IPS DF 6.9 (cell line): Measurements from ENCODE around the gene SPATA3.
A peak's percentile ranks its signal among the peaks of the same experiment; 100 is the strongest.
"Not testable (repeated sequence)": the region's sequence is repeated elsewhere in the genome, so short reads cannot be mapped to it uniquely, and the experiment has no call there.

Experiments used
- DNase-seq: peaks from one replicate; pipeline ENCODE4 v3.0.0-alpha.2; 2013; ENCODE audit warnings: low read depth, low spot score
- H3K27ac ChIP-seq: one replicate; pipeline ENCODE4 v1.5.1; 2013; ENCODE audit warnings: low read length, control low read depth
- H3K27me3 ChIP-seq: 2 replicates; pipeline ENCODE4 v1.6.1; 2013; ENCODE audit warnings: mild to moderate bottlenecking, low read length; ENCODE audit not compliant: control insufficient read depth, insufficient read depth
- H3K36me3 ChIP-seq: 2 replicates; pipeline ENCODE4 v1.6.1; 2013; ENCODE audit warnings: low read length; ENCODE audit not compliant: control insufficient read depth, insufficient read depth
- H3K4me1 ChIP-seq: 2 replicates; pipeline ENCODE4 v1.6.1; 2013; ENCODE audit warnings: low read length; ENCODE audit not compliant: control insufficient read depth, insufficient read depth
- H3K4me3 ChIP-seq: 2 replicates; pipeline ENCODE4 v1.5.1; 2013; ENCODE audit warnings: mild to moderate bottlenecking, low read length
- H3K9me3 ChIP-seq: 2 replicates; pipeline ENCODE4 v1.6.1; 2013; ENCODE audit warnings: low read length, inconsistent platforms; ENCODE audit not compliant: control insufficient read depth, insufficient read depth
- WGBS: extraction: QIAGEN DNeasy Blood & Tissue Kit; methylation state at CpG from one replicate; pipeline ENCODE4 v1.1.7; 2013; ENCODE audit warnings: mixed read lengths, missing lambda C conversion rate; ENCODE audit not compliant: insufficient read length, insufficient coverage; 5-methylcytosine and 5-hydroxymethylcytosine counted together

SPATA3 gene

DNA sequence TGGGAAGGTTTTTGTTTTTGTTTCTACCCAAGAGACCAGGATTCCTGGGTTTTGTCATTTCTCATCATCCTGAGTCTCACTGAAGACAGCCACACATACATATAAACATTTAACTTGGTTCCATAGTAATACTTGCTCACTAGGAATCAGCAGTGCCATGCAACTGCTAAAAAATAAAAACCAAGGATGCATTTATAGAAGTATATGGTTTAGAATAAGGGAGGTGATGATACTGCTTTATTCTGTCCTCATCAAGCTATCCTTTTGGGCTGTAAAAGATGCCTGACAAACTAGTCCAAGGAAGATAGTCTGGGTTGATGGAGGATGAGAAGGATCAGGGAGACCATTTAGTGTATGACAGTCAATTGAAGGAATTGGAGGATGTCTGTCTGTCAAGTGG is 740 bp downstream of the SPATA3 start:
- no peaks in the 10 kb centered on the region for H3K9me3 ChIP-seq
- H3K27me3 ChIP-seq: no peaks in the 10 kb centered on the region
- H3K4me1 ChIP-seq: no peaks in the 10 kb centered on the region

DNA sequence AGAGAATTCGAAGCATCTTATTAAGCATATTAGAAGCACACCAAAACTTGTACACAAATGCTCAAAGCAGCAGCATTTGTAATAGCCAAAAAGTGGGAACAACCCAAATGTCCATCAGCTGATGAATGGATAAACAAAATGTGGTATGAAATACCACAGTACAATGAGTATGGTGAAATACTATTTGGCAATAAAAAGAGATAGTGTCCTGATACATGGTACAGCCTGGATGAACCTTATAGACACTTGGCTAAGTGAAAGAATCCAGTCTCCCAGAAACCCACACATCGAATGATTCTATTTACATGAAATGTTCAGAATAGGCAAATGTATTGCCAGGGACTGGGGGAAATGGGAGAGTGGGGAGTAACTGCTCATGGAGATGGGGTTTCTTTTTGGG is 3.0 kb downstream of the SPATA3 start:
- Histone ChIP-seq H3K4me3 (no peak overlapping the region), H3K27ac (no peak overlapping the region), H3K4me1 (no peaks in the 10 kb centered on the region), H3K9me3 (no peaks in the 10 kb centered on the region), H3K27me3 (no peaks in the 10 kb centered on the region), H3K36me3 (no peaks in the 10 kb centered on the region)
- no CpG with 5 or more reads among the region's 2 CpGs for WGBS
- no peak for DNase-seq

More for the DNA sequence above, 740 bp downstream of the SPATA3 start:
- Histone ChIP-seq H3K27ac (no peak overlapping the region), H3K4me3 (no peak overlapping the region), H3K36me3 (no peaks in the 10 kb centered on the region)
- DNase-seq: no peak

DNA sequence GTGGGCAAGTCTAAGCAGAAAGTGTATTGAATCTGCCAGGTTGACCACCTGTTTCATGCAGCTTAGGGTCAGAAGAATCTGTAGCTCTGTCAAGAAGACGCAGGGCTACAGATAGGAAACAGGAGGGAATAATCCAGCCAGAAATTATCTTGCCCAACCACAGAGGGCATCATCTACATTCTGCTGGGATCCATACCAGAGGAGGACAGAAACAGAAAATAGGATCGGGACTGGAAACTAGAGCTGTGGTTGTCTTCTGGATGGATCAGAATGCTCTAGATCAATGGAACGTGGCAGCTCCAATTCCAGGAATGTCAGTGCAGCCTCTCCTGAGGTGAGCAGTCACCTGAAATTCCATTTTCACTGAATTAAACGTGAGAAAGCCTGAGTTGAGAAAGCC is 3.6 kb downstream of the SPATA3 start:
- WGBS: no CpG with 5 or more reads among the region's 4 CpGs
- no peak for DNase-seq

DNA sequence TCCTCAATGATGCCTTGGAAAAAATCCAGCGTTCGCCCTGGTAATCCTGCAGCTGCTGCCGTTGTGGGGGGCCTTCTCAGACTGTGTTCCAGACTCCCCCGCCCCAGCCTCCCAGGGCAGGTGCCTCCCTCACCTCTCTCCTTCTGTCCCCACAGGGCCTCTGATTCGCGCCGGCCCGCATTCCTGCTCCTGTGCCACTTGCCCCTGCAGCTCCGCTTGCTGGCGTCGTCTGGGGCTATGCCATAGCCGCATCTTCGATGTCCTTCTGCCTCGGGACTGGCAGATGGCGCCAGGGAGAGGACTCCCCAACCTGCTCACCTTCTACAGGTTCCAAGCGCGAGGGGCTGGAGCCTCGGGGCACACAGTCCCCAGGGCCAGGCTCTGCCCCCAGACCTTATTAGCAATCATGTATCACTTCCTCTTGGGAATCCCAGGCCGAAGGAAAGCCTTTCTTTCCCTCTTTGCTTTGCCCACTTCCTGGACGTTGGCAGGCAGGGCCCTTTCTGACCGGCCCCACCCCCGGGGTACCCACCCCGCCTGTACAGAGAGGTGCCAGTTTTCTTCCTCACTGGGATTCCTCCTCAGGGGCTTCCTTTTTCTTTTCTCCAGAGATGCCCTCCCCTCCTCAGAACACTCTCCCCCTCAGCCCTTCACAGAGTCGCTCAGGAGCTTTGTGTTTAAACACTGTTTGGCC is 4.4 kb downstream of the SPATA3 start:
- H3K27me3 ChIP-seq: no peaks in the 10 kb centered on the region
- H3K27ac ChIP-seq: no peak overlapping the region
- DNase-seq: peak; percentile 31
- H3K36me3 ChIP-seq: no peaks in the 10 kb centered on the region
- H3K4me3 ChIP-seq: no peak overlapping the region
- no peaks in the 10 kb centered on the region for H3K4me1 ChIP-seq
- H3K9me3 ChIP-seq: no peaks in the 10 kb centered on the region
- WGBS: no CpG with 5 or more reads among the region's 24 CpGs

More for the DNA sequence above, 3.6 kb downstream of the SPATA3 start:
- Histone ChIP-seq H3K4me3 (no peak overlapping the region), H3K27me3 (no peaks in the 10 kb centered on the region), H3K4me1 (no peaks in the 10 kb centered on the region), H3K36me3 (no peaks in the 10 kb centered on the region), H3K9me3 (no peaks in the 10 kb centered on the region), H3K27ac (no peak overlapping the region)

DNA sequence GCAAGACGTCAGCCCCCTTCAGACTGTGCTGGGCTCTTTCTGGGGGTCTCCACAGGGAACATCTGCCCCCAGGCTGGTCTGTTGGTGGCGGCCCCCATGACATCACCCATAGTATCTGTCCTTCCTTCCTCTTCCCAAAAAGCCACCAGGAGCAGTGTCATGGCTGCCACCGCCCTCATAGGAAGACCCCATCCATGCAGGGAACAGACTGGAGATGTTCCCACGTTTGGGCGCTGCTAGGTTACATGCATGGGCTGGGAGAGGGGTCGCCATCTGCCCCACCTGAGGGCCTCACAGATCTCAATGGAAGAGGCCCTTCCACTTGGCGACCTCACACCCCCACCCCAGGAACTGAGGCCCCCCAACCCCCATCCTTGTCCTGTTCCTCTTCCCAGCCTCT is 5.1 kb downstream of the SPATA3 start:
- Histone ChIP-seq H3K9me3 (no peaks in the 10 kb centered on the region), H3K36me3 (no peaks in the 10 kb centered on the region), H3K4me3 (no peak overlapping the region), H3K27ac (no peak overlapping the region), H3K4me1 (no peaks in the 10 kb centered on the region), H3K27me3 (no peaks in the 10 kb centered on the region)
- WGBS: no CpG with 5 or more reads among the region's 7 CpGs
- DNase-seq: no peak

DNA sequence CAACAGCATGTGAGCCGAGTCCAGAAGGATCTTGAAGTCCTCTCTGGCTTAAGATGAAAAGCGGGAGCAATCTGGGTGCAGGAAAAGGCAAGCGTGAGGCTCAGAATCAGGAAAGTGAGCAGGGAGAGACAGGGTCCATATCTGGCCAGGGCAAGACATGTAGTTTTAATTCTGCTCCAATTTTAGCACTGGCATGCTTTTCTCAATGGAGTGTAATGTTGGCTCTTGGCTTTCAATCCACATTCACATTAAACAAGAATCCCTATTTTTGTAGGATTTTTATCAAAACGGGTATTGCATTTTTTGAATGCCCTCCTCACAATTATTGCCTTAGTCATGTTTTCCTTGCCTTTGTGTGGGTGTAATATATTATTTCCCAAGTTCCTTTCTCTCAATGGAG is 6.0 kb downstream of the SPATA3 start:
- Histone ChIP-seq H3K4me3 (no peak overlapping the region), H3K9me3 (no peaks in the 10 kb centered on the region), H3K36me3 (no peaks in the 10 kb centered on the region), H3K27me3 (no peaks in the 10 kb centered on the region), H3K27ac (no peak overlapping the region), H3K4me1 (no peaks in the 10 kb centered on the region)
- DNase-seq: no peak
- no CpG with 5 or more reads among the region's 4 CpGs for WGBS

DNA sequence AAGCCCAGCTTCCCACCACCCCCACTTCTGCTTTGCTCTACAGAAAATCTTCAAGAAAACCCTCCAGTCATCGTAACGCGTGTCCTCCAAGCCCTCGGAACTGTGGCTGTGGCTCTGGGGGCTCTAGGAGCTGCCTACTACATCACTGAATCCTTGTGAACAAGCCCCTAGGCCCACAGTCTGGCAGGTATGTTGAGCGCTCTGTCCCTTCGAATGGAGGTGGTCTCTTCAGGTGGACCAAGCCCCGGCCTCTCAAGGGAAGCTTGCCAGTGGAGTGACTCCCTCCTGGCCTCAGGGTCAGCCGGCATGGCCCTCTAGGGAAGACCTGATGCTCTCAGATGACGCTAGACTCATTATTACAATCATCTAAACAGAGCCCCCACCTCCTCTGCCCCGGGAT is 6.7 kb downstream of the SPATA3 start:
- no peaks in the 10 kb centered on the region for H3K4me1 ChIP-seq
- no peak for DNase-seq
- H3K27me3 ChIP-seq: no peaks in the 10 kb centered on the region
- no peak overlapping the region for H3K4me3 ChIP-seq
- H3K36me3 ChIP-seq: no peaks in the 10 kb centered on the region
- no CpG with 5 or more reads among the region's 10 CpGs for WGBS
- no peaks in the 10 kb centered on the region for H3K9me3 ChIP-seq
- H3K27ac ChIP-seq: no peak overlapping the region

DNA sequence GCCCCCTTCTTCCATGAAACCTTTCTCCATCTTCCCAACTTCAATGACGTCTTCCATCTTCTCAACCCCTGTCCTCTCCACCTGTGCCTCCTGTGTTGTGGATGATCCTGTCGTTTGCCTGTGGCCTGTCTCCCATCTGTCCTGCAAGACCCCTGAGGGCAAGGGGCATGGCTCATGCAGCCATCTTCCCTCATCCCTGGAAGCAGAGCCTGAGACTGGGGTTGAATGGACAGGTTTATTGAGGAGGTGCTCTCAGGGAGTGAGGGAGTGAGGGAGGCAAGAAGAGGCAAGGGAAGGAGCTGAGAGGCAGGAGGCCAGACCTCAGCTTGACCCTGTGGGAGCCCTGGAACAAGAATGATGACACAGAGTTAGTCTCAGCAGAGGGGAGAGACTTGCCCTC is 7.3 kb downstream of the SPATA3 start:
- DNase-seq: no peak
- no peak overlapping the region for H3K4me3 ChIP-seq
- H3K36me3 ChIP-seq: no peaks in the 10 kb centered on the region
- H3K27ac ChIP-seq: no peak overlapping the region
- no peaks in the 10 kb centered on the region for H3K9me3 ChIP-seq
- no peaks in the 10 kb centered on the region for H3K27me3 ChIP-seq
- no CpG with 5 or more reads among the region's 2 CpGs for WGBS
- no peaks in the 10 kb centered on the region for H3K4me1 ChIP-seq

DNA sequence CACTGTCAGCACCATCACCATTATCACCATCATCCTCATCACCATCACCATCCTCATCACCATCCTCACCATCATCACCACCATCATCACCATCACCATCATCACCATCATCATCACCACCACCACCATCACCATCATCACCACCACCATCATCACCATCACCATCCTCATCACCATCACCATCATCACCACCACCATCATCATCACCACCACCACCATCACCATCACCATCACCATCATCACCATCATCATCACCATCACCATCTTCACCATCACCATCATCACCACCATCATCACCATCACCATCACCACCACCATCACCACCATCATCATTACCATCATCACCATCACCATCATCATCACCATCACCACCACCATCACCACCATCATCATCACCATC is 9.0 kb downstream of the SPATA3 start:
- DNase-seq, H3K4me1 ChIP-seq, H3K27me3 ChIP-seq, H3K27ac ChIP-seq, H3K4me3 ChIP-seq, H3K9me3 ChIP-seq, H3K36me3 ChIP-seq: not testable (repeated sequence)

DNA sequence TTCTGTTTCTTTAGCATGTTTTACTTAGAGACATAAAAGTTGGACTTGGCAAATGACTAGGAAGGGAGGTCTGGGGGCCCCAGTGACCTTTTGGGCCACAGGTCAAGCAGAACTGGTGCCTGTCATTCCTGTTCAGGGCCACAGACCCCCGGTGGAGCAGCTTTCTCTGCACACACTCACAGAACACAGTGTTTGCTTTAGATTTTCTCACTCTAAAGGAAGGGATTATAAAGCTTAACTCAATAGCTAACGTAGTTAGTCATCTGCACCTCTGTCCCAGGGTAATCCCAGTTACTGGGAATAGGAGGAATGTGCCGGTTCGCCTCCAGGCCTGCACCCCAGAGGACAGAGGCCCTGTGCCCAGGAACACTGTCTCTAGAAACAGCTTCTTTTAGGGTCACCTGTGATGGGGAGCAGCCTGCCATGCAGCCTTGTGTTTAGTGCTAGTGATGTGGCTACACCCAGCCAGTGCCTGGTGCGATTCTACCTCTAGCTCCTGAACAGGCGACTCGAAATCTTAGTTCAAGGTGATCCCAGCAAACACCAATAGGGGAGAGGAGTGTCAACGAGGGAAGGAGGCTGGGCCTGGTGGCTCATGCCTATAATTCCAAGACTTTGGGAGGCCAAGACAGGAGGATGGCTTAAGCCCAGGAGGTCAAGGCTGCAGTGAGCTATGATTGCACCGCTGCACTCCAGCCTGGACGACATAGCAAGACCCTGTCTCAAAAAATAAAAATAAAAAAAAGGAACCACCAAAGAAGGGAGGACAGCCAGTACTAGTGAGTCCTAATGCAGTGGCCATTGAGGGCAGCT is 11.6 kb downstream of the SPATA3 start:
- no CpG with 5 or more reads among the region's 10 CpGs for WGBS
- H3K36me3 ChIP-seq: no peaks in the 10 kb centered on the region
- no peak overlapping the region for H3K4me3 ChIP-seq
- H3K27ac ChIP-seq: no peak overlapping the region
- H3K27me3 ChIP-seq: no peaks in the 10 kb centered on the region
- no peaks in the 10 kb centered on the region for H3K9me3 ChIP-seq
- DNase-seq: no peak
- H3K4me1 ChIP-seq: no peaks in the 10 kb centered on the region

DNA sequence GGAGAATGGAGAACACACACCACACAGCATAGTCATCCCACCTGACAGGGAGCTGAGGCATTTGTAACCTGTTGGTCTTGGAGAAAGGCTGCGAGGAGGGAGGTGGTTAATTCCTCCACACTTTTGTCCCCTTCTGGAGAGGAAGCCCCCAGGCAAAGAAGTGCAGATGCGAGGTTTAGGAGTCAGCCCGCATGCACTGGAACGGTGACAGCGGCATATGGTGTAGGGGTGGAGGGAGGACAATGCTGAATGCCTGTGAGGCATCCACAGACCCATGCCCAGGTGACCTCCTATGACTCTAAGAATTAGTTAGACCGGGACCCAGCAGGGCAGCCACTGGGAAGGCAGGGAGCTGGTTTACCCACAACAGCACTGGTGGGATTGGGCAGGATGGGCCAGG is 12.2 kb downstream of the SPATA3 start:
- WGBS: no CpG with 5 or more reads among the region's 6 CpGs
- Histone ChIP-seq H3K27me3 (no peaks in the 10 kb centered on the region), H3K4me1 (no peaks in the 10 kb centered on the region), H3K27ac (no peak overlapping the region), H3K9me3 (no peaks in the 10 kb centered on the region), H3K36me3 (no peaks in the 10 kb centered on the region), H3K4me3 (no peak overlapping the region)
- no peak for DNase-seq
